Caco-2 (cell line): ENCODE measurements around the gene KDM3B. TPM values are rescaled to one million over a fixed set of nuclear protein-coding genes. Genes with fewer than 3 reads are reported as not detected.
A peak's percentile ranks its signal among the peaks of the same experiment; 100 is the strongest.

ENCODE experiments used
- BruUV-seq: library from RNA; stranded (reverse); fragments of 400-500 nt; replicated peaks from 2 replicates; lab custom pipeline; 2021; lab: Mats Ljungman, UMichigan
- CTCF ChIA-PET: fragments of 300-600 bp; sonication (Branson Sonifier 250); formaldehyde crosslinking; loops from one replicate; lab custom pipeline; 2022; ENCODE audit warnings: antibody characterized with exemption; lab: Charles Lee
- POLR2A ChIA-PET: fragments of 300-600 bp; sonication (Branson Sonifier 250); formaldehyde crosslinking; loops from one replicate; lab custom pipeline; 2022; ENCODE audit warnings: antibody characterized with exemption; lab: Charles Lee
- DNase-seq, 2 experiments: peaks; one replicate each; pipeline versions ENCODE4 v3.0.0 to v3.0.0-alpha.2; 2020 to 2022
- H3K27me3 ChIP-seq: replicated peaks from 2 replicates; pipeline ENCODE4 v1.6.0; 2011; ENCODE audit warnings: low read length; ENCODE audit not compliant: control insufficient read depth, insufficient read depth
- H3K36me3 ChIP-seq: 2 replicates; pipeline ENCODE4 v1.5.1; 2011; ENCODE audit warnings: low read length; ENCODE audit not compliant: control insufficient read depth, insufficient read depth
- H3K4me1 ChIP-seq: fragments of 250-450 bp; sonication (Bioruptor Pico); 2 replicates; pipeline ENCODE4 v1.5.1; 2020; ENCODE audit warnings: mild to moderate bottlenecking
- H3K4me3 ChIP-seq: 2 replicates; pipeline ENCODE4 v1.5.1; 2011; ENCODE audit warnings: low read depth, mild to moderate bottlenecking, control low read depth, low read length
- H3K9me3 ChIP-seq: fragments of 250-450 bp; sonication (Bioruptor Pico); 2 replicates; pipeline ENCODE4 v1.5.1; 2020; ENCODE audit warnings: mild to moderate bottlenecking, moderate library complexity
- H3K27ac Mint-ChIP-seq: one replicate; pipeline ENCODE4 v1.8.0; 2022; ENCODE audit warnings: mixed read lengths; ENCODE audit not compliant: unreplicated experiment
- H3K27me3 Mint-ChIP-seq: one replicate; pipeline ENCODE4 v1.8.0; 2022; ENCODE audit warnings: mixed read lengths; ENCODE audit not compliant: insufficient read depth, unreplicated experiment
- H3K36me3 Mint-ChIP-seq: one replicate; pipeline ENCODE4 v1.8.0; 2022; ENCODE audit warnings: mild to moderate bottlenecking, mixed read lengths; ENCODE audit not compliant: insufficient read depth, unreplicated experiment
- H3K4me1 Mint-ChIP-seq: one replicate; pipeline ENCODE4 v1.8.0; 2022; ENCODE audit warnings: low read depth, mixed read lengths; ENCODE audit not compliant: unreplicated experiment
- H3K4me3 Mint-ChIP-seq: one replicate; pipeline ENCODE4 v1.8.0; 2022; ENCODE audit warnings: mild to moderate bottlenecking, moderate library complexity, mixed read lengths; ENCODE audit not compliant: unreplicated experiment
- H3K9me3 Mint-ChIP-seq: one replicate; pipeline ENCODE4 v1.8.0; 2022; ENCODE audit warnings: mixed read lengths; ENCODE audit not compliant: unreplicated experiment
- intact Hi-C: fragments of 100-400 bp; cut with micrococcal nuclease; formaldehyde crosslinking; loops from one replicate; pipeline ENCODE4 v1.10.0; 2022; ENCODE audit not compliant: unreplicated experiment
- total RNA-seq: library from RNA; stranded (reverse); gene quantifications from 2 replicates; pipeline ENCODE4 v1.2.3, GENCODE V29; 2022
- TF ChIP-seq, protein P1 (sequence below), 2 experiments: fragments of 200-600 bp in 1 of 2; IDR thresholded peaks; 1 replicate in 1 of 2; 2 replicates in 1 of 2; pipeline versions ENCODE4 v1.5.1 to v1.8.0; 2011 to 2022; ENCODE audit warnings: antibody characterized with exemption in 1 of 2, control low read depth in 1 of 2, inconsistent platforms in 1 of 2, low read depth in 1 of 2, low read length in 1 of 2, mild to moderate bottlenecking in 1 of 2, moderate library complexity in 1 of 2; ENCODE audit not compliant: insufficient read depth in 1 of 2, severe bottlenecking in 1 of 2, unreplicated experiment in 1 of 2

Gene KDM3B
- total RNA-seq, 1 experiment from 2014 or later = 71.8 TPM

DNA sequence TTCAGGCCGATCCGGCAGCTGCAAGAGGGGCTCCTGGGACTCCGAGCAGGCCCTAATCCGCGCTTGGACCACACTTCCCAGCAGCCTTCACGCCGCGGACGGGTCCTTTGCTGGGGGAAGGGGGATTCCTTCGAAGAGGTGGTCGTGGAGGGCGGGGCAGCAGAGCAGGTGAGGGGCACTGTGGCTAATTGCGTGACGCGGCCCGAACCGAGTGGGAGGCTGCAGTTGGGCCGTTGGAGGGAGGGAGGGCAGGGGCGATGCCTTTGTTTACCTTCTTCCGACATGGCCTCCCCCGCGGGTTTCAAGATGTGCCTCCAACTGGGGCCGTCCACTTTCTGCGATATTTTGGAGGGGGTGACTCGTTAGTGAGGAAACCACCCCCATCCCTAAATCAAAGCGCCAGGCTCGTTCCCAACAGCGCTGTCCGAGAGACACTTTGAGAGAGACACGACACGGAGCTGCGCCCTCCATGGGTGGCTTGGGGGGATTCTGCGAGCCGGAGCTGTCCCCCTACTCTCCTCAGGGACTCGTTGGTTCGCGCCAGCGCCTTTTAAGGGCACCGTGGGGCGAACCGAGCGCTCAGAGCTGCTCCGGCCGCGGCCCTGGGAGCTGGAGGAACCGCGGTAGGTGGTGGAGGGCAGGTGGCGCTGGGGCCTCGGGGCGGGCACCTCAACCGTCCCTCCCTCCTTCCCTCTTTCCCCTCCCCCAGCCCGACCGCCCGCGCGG, 14.6 kb upstream of the KDM3B start, which contains the start of gene FAM53C:
Gene FAM53C (plus strand): TSS at position 582 of the 726 bp plus-strand sequence. CDS start 3,070 bp downstream, outside the sequence.
- Mint-ChIP-seq H3K4me1 (peaks cover 16% of the 10 kb centered on the region), H3K36me3 (peaks cover 30% of the 10 kb centered on the region)
- no TSS peak for BruUV-seq

DNA sequence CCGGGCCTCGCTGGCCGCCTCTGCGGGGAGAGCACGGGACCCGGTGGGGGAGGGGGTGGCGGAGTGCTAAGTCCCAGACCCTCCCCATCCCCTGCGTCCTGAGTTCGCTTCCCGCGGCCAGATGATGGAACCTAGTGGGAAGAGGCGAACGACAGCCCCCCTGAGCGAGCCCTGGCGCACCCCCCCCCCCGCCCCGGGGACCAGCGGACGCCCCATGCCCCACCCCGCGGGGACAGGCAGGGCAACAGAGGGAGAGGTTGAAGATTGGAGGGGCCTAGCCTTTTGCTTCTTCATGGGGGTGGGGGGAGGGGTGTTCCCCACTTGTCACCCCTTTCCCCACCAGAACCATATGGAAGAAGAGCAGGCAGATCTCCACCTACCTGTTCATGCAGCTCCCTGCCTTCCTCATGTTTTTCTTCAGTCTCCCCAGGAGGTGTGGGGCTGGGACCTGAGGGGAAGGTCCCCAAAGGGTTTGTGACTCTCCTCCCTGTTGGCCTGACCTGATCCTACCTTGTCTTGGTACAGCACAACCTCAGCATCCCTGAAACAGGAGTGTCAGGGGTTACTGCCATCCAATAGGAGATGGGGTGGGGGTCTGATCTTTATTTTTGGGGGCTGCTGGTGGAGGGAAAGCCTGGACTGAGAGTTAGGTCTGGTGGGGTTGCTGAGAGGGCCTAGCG, 13.9 kb upstream of the KDM3B start:
- H3K36me3 ChIP-seq = peaks cover 4% of the 10 kb centered on the region; the same call in 1 of the 2 replicates
- CTCF ChIA-PET = interaction anchor here (0.6 to 3.3 kb wide), 3 partner anchors 14 to 52 kb away, joined by 3 to 54 read pairs (median 10); partner anchors contain the start of gene KDM3B
- H3K9me3 ChIP-seq = no peaks in the 10 kb centered on the region
- TF ChIP-seq, protein P1, sequence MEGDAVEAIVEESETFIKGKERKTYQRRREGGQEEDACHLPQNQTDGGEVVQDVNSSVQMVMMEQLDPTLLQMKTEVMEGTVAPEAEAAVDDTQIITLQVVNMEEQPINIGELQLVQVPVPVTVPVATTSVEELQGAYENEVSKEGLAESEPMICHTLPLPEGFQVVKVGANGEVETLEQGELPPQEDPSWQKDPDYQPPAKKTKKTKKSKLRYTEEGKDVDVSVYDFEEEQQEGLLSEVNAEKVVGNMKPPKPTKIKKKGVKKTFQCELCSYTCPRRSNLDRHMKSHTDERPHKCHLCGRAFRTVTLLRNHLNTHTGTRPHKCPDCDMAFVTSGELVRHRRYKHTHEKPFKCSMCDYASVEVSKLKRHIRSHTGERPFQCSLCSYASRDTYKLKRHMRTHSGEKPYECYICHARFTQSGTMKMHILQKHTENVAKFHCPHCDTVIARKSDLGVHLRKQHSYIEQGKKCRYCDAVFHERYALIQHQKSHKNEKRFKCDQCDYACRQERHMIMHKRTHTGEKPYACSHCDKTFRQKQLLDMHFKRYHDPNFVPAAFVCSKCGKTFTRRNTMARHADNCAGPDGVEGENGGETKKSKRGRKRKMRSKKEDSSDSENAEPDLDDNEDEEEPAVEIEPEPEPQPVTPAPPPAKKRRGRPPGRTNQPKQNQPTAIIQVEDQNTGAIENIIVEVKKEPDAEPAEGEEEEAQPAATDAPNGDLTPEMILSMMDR (IDR thresholded peaks at IDR 0.05; ENCODE audit: insufficient read depth in 1 of 2, low read depth in 1 of 2, low read length in 1 of 2, severe bottlenecking in 1 of 2, unreplicated experiment in 1 of 2) = no peak
- H3K4me3 ChIP-seq = peak overlapping the region; percentile 87
- Mint-ChIP-seq H3K27me3 (no peaks in the 10 kb centered on the region), H3K27ac (peak overlapping the region; percentile 100), H3K4me1 (peaks cover 16% of the 10 kb centered on the region), H3K36me3 (peaks cover 37% of the 10 kb centered on the region), H3K9me3 (no peaks in the 10 kb centered on the region), H3K4me3 (peak overlapping the region; percentile 90)
- BruUV-seq = no TSS peak
- DNase-seq = no peak
- intact Hi-C loops = no loop called here
- H3K27me3 ChIP-seq = no peaks in the 10 kb centered on the region
- POLR2A ChIA-PET = interaction anchor here (0.5 to 1.7 kb wide), 7 partner anchors 14 to 159 kb away, joined by 3 to 34 read pairs (median 4); partner anchors contain the start of genes CDC23, EGR1, KDM3B and KIF20A
- peaks cover 19% of the 10 kb centered on the region for H3K4me1 ChIP-seq

More for the DNA sequence above, 14.6 kb upstream of the KDM3B start, which contains the start of gene FAM53C:
- Histone ChIP-seq H3K4me3 (peak within 1 kb of the TSS; percentile 87), H3K27me3 (no peaks in the 10 kb centered on the region), H3K36me3 (peaks cover 4% of the 10 kb centered on the region; the same call in 1 of the 2 replicates), H3K9me3 (no peaks in the 10 kb centered on the region), H3K4me1 (peaks cover 19% of the 10 kb centered on the region)
- Mint-ChIP-seq H3K27ac (peak within 1 kb of the TSS; percentile 100), H3K27me3 (no peaks in the 10 kb centered on the region), H3K9me3 (no peaks in the 10 kb centered on the region), H3K4me3 (peak within 1 kb of the TSS; percentile 90)
- peak; percentile 92 to 98 for DNase-seq
- intact Hi-C loops = no loop called here
- ChIA-PET CTCF (interaction anchor here (0.6 to 3.3 kb wide), 3 partner anchors 15 to 51 kb away, joined by 3 to 54 read pairs (median 10); partner anchors contain the start of gene KDM3B), POLR2A (interaction anchor here (0.5 to 1.7 kb wide), 9 partner anchors 15 to 205 kb away, joined by 3 to 34 read pairs (median 4); partner anchors contain the start of genes CDC23, EGR1, ETF1 and KDM3B)
- TF ChIP-seq, protein P1 (IDR thresholded peaks at IDR 0.05; ENCODE audit: insufficient read depth in 1 of 2, low read depth in 1 of 2, low read length in 1 of 2, severe bottlenecking in 1 of 2, unreplicated experiment in 1 of 2) = no peak

DNA sequence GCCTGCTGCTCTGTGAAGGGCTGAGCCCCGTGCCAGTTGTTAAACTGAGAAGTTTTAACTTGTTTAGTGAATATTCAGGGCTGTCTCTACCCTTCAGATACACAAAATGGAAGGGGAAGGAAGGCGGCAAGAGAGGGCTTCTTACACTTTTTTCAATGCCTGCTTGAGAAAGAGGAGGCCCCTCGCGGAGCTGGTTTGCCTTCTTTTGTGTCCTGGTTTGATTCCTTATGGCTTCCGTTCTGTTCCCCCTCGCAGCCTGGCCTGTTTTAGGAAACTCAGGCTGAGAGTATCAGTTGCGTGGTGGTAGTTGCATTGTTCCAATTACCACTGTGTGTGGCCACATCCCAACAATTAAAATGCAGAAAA, 13.4 kb upstream of the KDM3B start:
- ChIA-PET POLR2A (interaction anchor here (1.2 kb wide), 1 partner anchor 13 kb away, joined by 4 read pairs; no protein-coding TSS in a partner anchor), CTCF (interaction anchor here (1.2 to 3.3 kb wide), 2 partner anchors 13 to 16 kb away, joined by 10 to 54 read pairs; partner anchors contain the start of gene KDM3B)
- H3K4me1 ChIP-seq = peaks cover 19% of the 10 kb centered on the region
- Mint-ChIP-seq H3K27ac (peak overlapping the region; percentile 100), H3K36me3 (peaks cover 42% of the 10 kb centered on the region), H3K4me3 (peak overlapping the region; percentile 90), H3K9me3 (no peaks in the 10 kb centered on the region), H3K4me1 (peaks cover 16% of the 10 kb centered on the region), H3K27me3 (no peaks in the 10 kb centered on the region)
- intact Hi-C loops = no loop called here
- TSS peak; percentile 45 for BruUV-seq
- peaks cover 4% of the 10 kb centered on the region; the same call in 1 of the 2 replicates for H3K36me3 ChIP-seq
- H3K9me3 ChIP-seq = no peaks in the 10 kb centered on the region
- H3K27me3 ChIP-seq = no peaks in the 10 kb centered on the region
- peak in 1 of 2 experiments; percentile 26 for DNase-seq
- H3K4me3 ChIP-seq = peak overlapping the region; percentile 87
- TF ChIP-seq, protein P1 (IDR thresholded peaks at IDR 0.05; ENCODE audit: insufficient read depth in 1 of 2, low read depth in 1 of 2, low read length in 1 of 2, severe bottlenecking in 1 of 2, unreplicated experiment in 1 of 2) = no peak
